D721Med (cell line): ENCODE results near the gene TBC1D4.

Experiments used
- DNase-seq: peaks from one replicate; pipeline ENCODE4 v3.0.0; 2011; ENCODE audit warnings: low spot score; ENCODE audit not compliant: insufficient read length
- FAIRE-seq: peaks from 2 replicates; lab custom pipeline; 2011; peaks lifted over from hg19 to GRCh38; lab: Jason Lieb, UNC
- TF ChIP-seq, protein P1 (sequence below): IDR thresholded peaks from 2 replicates; pipeline ENCODE4 v1.5.1; 2012; ENCODE audit warnings: mild to moderate bottlenecking, control low read depth; ENCODE audit not compliant: insufficient read depth; ENCODE audit errors: missing control alignments

The TBC1D4 gene

DNA sequence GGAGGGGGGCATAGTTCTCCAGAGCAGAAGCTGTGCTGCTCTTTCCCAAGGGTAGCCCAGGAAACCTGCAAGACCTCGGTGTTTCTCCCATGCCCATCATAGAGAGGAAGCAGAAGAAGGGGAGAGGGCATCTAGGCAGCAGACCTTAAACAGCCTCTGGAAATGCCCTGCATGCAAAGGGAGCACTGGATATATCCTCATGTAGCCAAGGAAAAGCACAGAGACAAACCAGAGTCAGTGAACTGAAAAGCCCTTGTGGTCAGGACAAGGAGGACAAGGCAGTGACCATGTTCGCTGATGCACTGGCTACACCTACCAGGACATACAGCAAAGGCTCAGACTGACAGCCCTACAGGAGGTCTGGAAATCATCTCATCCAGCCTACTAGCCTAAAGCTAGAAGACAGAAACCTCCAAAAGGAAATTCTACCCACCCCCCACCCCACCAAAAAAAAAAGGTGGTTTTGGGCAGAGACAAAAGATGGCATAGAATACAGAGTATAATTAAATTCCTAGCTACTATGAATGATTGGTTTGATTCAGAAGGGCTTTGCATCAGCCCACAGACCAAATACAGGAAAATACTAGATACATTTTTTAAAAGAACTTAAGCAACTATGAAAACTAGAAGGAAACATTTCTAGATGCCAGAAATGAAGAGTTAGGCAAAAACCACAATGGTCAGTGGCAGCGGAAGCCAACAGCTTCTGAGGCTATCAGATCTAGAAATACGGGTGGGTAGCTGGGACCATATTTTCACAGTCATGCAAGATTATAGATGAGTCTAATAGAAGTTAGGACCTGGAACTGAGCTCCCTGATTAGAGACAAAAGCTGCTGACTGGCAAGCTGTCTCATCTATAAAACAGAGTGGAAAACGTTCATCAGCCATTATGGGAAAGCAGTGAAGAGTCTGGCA lies 4.4 kb upstream of the TBC1D4 start:
- DNase-seq (no peak), FAIRE-seq (no peak)
- TF ChIP-seq, protein P1, sequence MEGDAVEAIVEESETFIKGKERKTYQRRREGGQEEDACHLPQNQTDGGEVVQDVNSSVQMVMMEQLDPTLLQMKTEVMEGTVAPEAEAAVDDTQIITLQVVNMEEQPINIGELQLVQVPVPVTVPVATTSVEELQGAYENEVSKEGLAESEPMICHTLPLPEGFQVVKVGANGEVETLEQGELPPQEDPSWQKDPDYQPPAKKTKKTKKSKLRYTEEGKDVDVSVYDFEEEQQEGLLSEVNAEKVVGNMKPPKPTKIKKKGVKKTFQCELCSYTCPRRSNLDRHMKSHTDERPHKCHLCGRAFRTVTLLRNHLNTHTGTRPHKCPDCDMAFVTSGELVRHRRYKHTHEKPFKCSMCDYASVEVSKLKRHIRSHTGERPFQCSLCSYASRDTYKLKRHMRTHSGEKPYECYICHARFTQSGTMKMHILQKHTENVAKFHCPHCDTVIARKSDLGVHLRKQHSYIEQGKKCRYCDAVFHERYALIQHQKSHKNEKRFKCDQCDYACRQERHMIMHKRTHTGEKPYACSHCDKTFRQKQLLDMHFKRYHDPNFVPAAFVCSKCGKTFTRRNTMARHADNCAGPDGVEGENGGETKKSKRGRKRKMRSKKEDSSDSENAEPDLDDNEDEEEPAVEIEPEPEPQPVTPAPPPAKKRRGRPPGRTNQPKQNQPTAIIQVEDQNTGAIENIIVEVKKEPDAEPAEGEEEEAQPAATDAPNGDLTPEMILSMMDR, result no peak

DNA sequence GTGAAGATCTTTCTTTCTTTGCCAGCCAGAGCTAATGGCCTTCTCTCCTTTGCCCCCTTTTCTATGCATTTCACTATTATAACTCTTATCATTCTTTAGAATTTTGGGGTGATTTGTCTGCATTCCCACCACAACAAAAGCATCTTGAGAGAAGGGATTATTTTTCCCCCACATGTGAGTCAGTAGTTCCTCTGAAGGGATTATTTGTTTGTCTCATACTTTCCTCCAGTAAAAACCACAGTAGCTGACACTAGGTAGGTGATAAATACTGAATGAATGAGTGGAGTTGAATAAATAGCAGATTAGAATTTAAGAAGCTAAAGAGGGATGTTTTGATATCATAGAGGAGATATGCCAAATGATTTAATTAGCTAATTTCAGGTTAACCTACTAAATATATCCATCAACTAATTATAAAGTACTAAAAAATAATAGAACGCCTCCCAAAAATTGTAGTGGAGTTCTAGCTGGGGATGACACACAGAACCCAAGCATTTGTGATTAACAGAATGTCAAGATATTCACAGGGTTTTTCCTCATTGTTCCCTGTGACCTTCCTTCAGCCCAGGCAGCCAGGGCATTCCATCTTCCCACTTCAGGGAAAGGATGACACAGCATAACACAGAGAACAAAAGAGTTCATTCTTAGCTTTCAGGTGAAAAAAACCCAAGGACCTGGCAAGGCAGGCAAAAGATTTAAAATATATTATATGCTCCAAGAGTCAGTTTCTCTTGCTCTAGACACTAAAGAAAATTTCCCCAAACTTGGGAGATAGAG lies 3.5 kb upstream of the TBC1D4 start:
- TF ChIP-seq, protein P1, result no peak
- DNase-seq (no peak), FAIRE-seq (no peak)

GRCh38 chr13:75482820-75483079 lies 781 bp upstream of the TBC1D4 start:
- FAIRE-seq (no peak), DNase-seq (no peak)
- TF ChIP-seq, protein P1, result no peak

GRCh38 chr13:75481176-75482069 lies 546 bp downstream of the TBC1D4 start:
- DNase-seq (no peak), FAIRE-seq (no peak)
- TF ChIP-seq, protein P1, result no peak

DNA sequence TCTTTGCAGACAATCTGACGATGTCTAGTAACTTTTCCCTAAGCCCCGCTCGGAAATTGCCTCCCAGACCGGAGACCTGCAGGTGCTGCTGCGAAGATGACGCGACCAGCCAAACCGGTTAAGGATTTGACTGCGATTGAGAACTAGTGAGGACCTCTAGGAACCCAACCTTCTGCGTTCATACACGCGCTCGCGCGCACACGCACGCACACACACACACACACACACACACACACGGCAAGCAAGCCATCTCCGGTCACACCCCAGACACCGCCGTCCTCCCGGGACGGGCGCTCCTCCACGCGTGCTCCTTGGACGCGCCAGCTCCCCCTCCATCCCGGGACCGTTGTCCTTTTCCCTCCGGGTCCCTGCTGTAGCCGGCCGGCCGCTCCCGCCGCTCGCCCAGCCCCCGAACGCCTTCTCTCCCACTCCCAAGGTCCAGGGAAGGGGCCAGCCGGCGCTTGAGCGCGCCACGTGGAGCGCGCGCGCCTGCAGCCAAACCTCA lies 1.2 kb downstream of the TBC1D4 start:
- TF ChIP-seq, protein P1, result no peak
- FAIRE-seq, result no peak
- DNase-seq, result no peak

DNA sequence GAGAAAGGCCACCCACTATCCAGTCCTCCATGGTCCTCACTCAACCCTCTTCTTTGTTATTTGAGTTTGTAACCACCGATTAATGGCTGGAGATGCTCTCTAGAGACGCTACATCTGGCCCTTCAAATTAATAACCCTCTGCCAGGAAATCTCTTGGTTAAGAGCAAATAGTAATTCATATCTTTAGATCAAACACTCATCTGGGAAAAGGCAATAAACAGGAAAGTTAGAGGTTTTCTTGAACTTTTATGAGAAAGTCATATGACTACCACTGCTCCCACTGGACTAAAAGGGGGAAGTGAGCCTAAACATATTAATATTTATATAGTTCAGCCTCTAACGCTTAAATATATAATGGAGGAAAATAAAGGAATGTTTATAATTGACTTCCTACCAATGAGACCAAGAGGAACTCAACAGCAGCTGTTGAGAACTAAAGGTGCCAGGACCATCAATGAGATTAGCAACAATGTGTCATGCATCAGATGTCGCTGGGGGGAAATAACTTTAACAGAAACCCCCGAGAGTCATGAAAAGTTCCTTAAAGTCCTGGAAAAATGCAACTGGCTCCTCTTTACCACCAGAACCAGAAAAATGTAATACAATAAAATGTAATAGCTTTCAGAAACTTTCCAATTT lies 2.7 kb downstream of the TBC1D4 start:
- TF ChIP-seq, protein P1, result no peak
- no peak for DNase-seq
- no peak for FAIRE-seq
